Naive B cell (primary cell): Measurements from ENCODE around the gene DCUN1D1. TPM values are rescaled to one million over a fixed set of nuclear protein-coding genes. Genes with fewer than 3 reads are reported as not detected.

ENCODE experiments used
- ATAC-seq, 2 donors: fragments of 150-1000 bp; cut with Tn5 transposase; 2 replicates each; pipeline ENCODE4 v1.10.0; 2021; ENCODE audit warnings: low read depth in 2 of 2, mild to moderate bottlenecking in 2 of 2, moderate library complexity in 2 of 2
- DNase-seq: peaks from one replicate; pipeline ENCODE4 v3.0.0; 2022
- H3K27ac Mint-ChIP-seq, 6 donors: one replicate each; pipeline ENCODE4 v1.8.0; 2020 to 2022; ENCODE audit warnings: mild to moderate bottlenecking in 6 of 6, mixed read lengths in 6 of 6, moderate library complexity in 5 of 6, inconsistent platforms in 2 of 6
- H3K27me3 Mint-ChIP-seq, 3 donors: one replicate each; pipeline ENCODE4 v1.8.0; 2021 to 2022; ENCODE audit warnings: mixed read lengths in 3 of 3, mild to moderate bottlenecking in 1 of 3
- H3K36me3 Mint-ChIP-seq, 2 donors: one replicate each; pipeline ENCODE4 v1.8.0; 2020 to 2022; ENCODE audit warnings: mixed read lengths in 2 of 2, inconsistent platforms in 1 of 2, mild to moderate bottlenecking in 1 of 2
- H3K4me1 Mint-ChIP-seq, 3 donors: one replicate each; pipeline ENCODE4 v1.8.0; 2020 to 2022; ENCODE audit warnings: mixed read lengths in 3 of 3, inconsistent platforms in 1 of 3, mild to moderate bottlenecking in 1 of 3, moderate library complexity in 1 of 3
- H3K4me3 Mint-ChIP-seq, 8 donors: one replicate each; pipeline ENCODE4 v1.8.0; 2020 to 2022; ENCODE audit warnings: mild to moderate bottlenecking in 8 of 8, mixed read lengths in 8 of 8, moderate library complexity in 8 of 8, inconsistent platforms in 2 of 8
- H3K9me3 Mint-ChIP-seq, 7 donors: one replicate each; pipeline ENCODE4 v1.8.0; 2020 to 2022; ENCODE audit warnings: mixed read lengths in 7 of 7, mild to moderate bottlenecking in 5 of 7, inconsistent platforms in 2 of 7, moderate library complexity in 1 of 7
- polyA plus RNA-seq, 6 donors: library from polyadenylated mRNA; unstranded; fragments of 300-500 nt; fragmentation: Illumina TruSeq; gene quantifications; one replicate each; pipeline ENCODE4 v1.2.3, GENCODE V29; 2021; ENCODE audit warnings: low read depth in 6 of 6

Gene DCUN1D1
- polyA plus RNA-seq, 6 donors from 2014 or later, result 19.0 to 29.6 (median 24.6) TPM

DNA sequence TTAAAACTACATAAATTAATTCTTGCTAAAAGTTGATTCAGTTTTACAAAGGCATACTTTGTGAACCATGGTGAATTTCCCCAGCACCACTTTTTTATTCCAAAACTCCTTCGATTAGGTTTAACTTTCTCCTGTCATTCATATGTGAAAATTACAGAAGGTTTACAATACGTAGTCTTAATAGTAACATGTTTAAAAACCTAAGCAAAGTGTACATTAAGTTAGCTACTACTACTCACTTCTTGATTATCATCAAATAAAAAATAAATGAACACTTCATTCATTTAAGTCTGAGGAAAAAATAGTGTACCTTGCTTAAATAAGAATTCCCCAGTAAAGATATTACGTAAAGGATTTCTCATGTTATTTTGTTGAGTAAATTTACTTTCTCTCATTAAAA lies 38.6 kb downstream of the DCUN1D1 start:
- no peak overlapping the region for H3K27ac Mint-ChIP-seq
- H3K27me3 Mint-ChIP-seq, result no peaks in the 10 kb centered on the region
- peaks cover 16 to 19% of the 10 kb centered on the region in 2 donors for H3K36me3 Mint-ChIP-seq

DNA sequence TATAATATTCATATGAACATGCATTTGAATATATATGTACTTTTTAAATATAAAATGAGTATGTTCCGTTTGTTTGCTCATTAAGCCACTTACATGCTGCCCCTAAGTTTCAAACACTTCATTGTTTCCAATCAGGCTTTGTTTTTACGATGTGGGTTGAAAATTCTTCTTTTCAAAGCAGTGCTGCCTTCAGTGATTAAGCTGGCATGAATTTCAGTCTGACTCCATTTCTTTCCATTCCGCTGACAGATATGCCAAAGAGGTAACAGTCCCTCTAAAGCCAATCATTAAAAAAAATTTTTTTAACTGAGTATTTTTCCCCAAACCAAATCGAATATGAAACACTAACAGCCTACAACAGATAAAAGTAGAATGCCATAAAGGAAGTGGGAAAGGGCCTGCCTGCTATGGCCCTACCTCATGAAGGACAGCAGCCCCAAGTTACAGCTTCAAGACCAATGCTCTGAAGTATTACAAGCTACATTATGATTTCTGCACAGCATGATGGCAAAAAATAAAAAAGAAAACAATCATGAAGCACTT lies 40.0 kb downstream of the DCUN1D1 start:
- H3K4me1 Mint-ChIP-seq, result peaks cover 0 to 12% (median 6%) of the 10 kb centered on the region in 3 donors
- DNase-seq (no peak), ATAC-seq (no peak)
- no peaks in the 10 kb centered on the region for H3K27me3 Mint-ChIP-seq
- no peak overlapping the region for H3K4me3 Mint-ChIP-seq
- H3K27ac Mint-ChIP-seq, result peak overlapping the region in 1 of 6 donors; percentile 16
- H3K36me3 Mint-ChIP-seq, result peaks cover 8 to 10% of the 10 kb centered on the region in 2 donors
- no peaks in the 10 kb centered on the region for H3K9me3 Mint-ChIP-seq

More for the DNA sequence above, 38.6 kb downstream of the DCUN1D1 start:
- Mint-ChIP-seq H3K4me1 (peaks cover 0 to 12% (median 6%) of the 10 kb centered on the region in 3 donors), H3K9me3 (no peaks in the 10 kb centered on the region), H3K4me3 (no peak overlapping the region)
- no peak for ATAC-seq
- DNase-seq, result no peak

DNA sequence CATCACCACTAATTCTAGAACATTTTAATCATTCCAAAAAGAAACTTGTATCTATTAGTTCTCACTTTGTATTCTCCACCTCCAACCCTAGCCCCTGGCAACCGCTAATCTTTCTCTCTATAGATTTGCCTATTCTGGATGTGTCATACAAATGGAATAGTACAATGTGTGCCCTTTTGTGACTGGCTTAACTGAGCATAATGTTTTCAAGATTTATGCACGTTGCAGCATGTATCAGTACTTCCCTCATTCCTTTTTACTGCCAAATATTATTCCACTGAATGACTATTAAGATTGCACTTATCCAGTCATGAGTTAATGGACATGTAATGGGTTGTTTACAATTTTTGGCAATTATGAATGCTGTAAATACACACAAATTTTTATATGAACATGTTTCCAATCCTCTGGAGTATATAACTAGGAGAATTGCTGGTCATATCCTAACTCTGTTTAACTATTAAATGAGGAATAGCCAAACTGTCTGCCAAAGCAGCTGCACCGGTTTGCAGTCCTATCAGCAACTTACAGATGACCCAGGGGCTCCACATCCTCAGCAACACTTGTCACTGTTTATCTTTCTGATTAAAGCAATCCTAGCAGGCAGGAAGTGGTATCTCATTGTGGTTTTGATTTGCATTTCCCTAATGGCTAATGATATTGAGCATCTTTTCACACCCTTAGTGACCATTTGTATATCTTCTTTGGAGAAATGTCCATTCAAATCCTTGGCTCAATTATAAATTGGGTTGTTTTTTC lies 42.9 kb downstream of the DCUN1D1 start:
- H3K9me3 Mint-ChIP-seq, result peaks cover 0 to 9% (median 5%) of the 10 kb centered on the region in 7 donors
- peak overlapping the region in 1 of 8 donors; percentile 57 for H3K4me3 Mint-ChIP-seq
- no peaks in the 10 kb centered on the region for H3K27me3 Mint-ChIP-seq
- peak overlapping the region in 1 of 6 donors; percentile 26 for H3K27ac Mint-ChIP-seq
- ATAC-seq (peak; percentile 25 to 27), DNase-seq (no peak)
- peaks cover 0 to under 1% of the 10 kb centered on the region in 2 donors for H3K36me3 Mint-ChIP-seq
- H3K4me1 Mint-ChIP-seq, result peaks cover 0 to 12% (median 6%) of the 10 kb centered on the region in 3 donors

GRCh38 chr3:182936918-182937285 lies 43.4 kb downstream of the DCUN1D1 start:
- H3K4me1 Mint-ChIP-seq, result peaks cover 0 to 12% (median 6%) of the 10 kb centered on the region in 3 donors
- H3K4me3 Mint-ChIP-seq, result no peak overlapping the region
- peaks cover 3 to 14% (median 11%) of the 10 kb centered on the region in 7 donors for H3K9me3 Mint-ChIP-seq
- H3K36me3 Mint-ChIP-seq, result peaks cover 4 to 6% of the 10 kb centered on the region in 2 donors
- no peaks in the 10 kb centered on the region for H3K27me3 Mint-ChIP-seq
- no peak overlapping the region for H3K27ac Mint-ChIP-seq
- ATAC-seq (no peak), DNase-seq (no peak)

DNA sequence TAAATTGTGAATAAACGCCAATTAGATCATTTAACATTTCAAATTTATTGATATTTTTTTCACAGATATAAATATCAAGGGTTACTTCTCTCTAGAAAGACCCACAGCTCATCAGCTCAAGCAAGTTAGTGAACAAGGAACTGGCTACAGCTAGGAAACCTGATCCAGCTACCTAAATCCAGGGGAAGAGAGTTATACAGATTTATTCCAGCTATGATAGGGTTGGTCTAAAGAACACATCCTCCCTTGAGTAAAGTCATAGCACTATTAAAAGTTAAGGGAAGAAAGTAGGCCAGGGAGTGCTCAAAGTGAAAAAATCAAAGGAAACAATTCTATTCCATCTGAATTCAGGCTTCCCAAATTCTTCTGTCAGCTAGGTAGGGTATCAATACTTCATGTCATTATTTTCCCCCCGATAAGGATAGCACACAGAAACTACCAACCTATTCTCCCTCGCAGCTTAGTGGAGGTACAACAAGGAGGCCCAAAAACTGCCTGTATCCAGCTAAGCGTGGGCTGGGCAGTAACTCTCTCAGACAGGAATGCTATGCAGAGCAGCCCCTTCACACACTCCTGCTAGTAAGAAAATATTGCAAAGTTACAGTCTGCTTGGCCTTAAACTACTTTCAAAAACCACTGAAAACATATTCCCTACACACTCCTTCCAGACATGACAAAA lies 44.0 kb downstream of the DCUN1D1 start:
- Mint-ChIP-seq H3K36me3 (peaks cover 8 to 9% of the 10 kb centered on the region in 2 donors), H3K4me1 (peaks cover 0 to 12% (median 6%) of the 10 kb centered on the region in 3 donors), H3K9me3 (peaks cover 3 to 16% (median 15%) of the 10 kb centered on the region in 7 donors), H3K27me3 (no peaks in the 10 kb centered on the region), H3K4me3 (no peak overlapping the region), H3K27ac (no peak overlapping the region)
- DNase-seq, result no peak
- no peak for ATAC-seq

- Mint-ChIP-seq H3K36me3 (peaks cover 8 to 9% of the 10 kb centered on the region in 2 donors), H3K27ac (peak overlapping the region in 1 of 6 donors; percentile 27), H3K9me3 (peaks cover 4 to 20% (median 16%) of the 10 kb centered on the region in 7 donors), H3K4me3 (no peak overlapping the region), H3K4me1 (peaks cover 0 to 12% (median 6%) of the 10 kb centered on the region in 3 donors), H3K27me3 (no peaks in the 10 kb centered on the region)
- no peak for DNase-seq
- no peak for ATAC-seq
These were observed 44.5 kb downstream of the DCUN1D1 start for GRCh38 chr3:182935803-182936202.

- DNase-seq (no peak), ATAC-seq (no peak)
- Mint-ChIP-seq H3K9me3 (peaks cover under 1 to 18% (median 5%) of the 10 kb centered on the region in 7 donors), H3K27ac (peak overlapping the region in 3 of 6 donors; percentile 11 to 62 (median 54)), H3K27me3 (no peaks in the 10 kb centered on the region), H3K36me3 (peaks cover 7 to 13% of the 10 kb centered on the region in 2 donors), H3K4me3 (peak overlapping the region in 2 of 8 donors; percentile 29 to 42), H3K4me1 (peaks cover 9 to 17% (median 15%) of the 10 kb centered on the region in 3 donors)
These were observed 54.4 kb downstream of the DCUN1D1 start for GRCh38 chr3:182925944-182926337.

GRCh38 chr3:182925330-182925943 lies 54.9 kb downstream of the DCUN1D1 start:
- ATAC-seq (no peak), DNase-seq (no peak)
- Mint-ChIP-seq H3K9me3 (peaks cover 0 to 16% (median 3%) of the 10 kb centered on the region in 7 donors), H3K36me3 (peaks cover 5 to 13% of the 10 kb centered on the region in 2 donors), H3K27ac (peak overlapping the region in 3 of 6 donors; percentile 3 to 54 (median 40)), H3K27me3 (no peaks in the 10 kb centered on the region), H3K4me3 (no peak overlapping the region), H3K4me1 (peaks cover 9 to 17% (median 15%) of the 10 kb centered on the region in 3 donors)

GRCh38 chr3:182921665-182922355 lies 58.5 kb downstream of the DCUN1D1 start:
- H3K27ac Mint-ChIP-seq, result peak overlapping the region in 1 of 6 donors; percentile 47
- H3K36me3 Mint-ChIP-seq, result peaks cover 0 to 19% of the 10 kb centered on the region in 2 donors
- no peaks in the 10 kb centered on the region for H3K27me3 Mint-ChIP-seq

DNA sequence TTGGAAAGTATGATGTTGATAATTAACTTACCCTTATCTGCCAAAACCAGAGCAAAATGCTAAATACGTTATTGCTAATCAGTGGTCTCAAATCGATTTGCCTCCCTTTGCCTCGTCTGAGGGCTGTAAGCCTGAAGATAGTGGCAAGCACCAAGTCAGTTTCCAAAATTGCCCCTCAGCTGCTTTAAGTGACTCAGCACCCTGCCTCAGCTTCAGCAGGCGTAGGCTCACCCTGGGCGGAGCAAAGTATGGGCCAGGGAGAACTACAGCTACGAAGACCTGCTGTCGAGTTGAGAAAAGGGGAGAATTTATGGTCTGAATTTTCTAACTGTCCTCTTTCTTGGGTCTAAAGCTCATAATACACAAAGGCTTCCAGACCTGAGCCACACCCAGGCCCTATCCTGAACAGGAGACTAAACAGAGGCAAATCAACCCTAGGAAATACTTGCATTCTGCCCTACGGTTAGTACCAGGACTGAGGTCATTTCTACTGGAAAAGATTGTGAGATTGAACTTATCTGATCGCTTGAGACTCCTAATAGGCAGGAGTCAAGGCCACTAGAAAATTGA lies 59.7 kb downstream of the DCUN1D1 start:
- Mint-ChIP-seq H3K4me1 (peaks cover 0 to 13% (median 9%) of the 10 kb centered on the region in 3 donors), H3K4me3 (no peak overlapping the region), H3K36me3 (peaks cover 0 to 20% of the 10 kb centered on the region in 2 donors), H3K9me3 (peaks cover 0 to 6% (median 0%) of the 10 kb centered on the region in 7 donors), H3K27me3 (no peaks in the 10 kb centered on the region), H3K27ac (peak overlapping the region in 1 of 6 donors; percentile 42)
- ATAC-seq, result no peak
- no peak for DNase-seq

More at GRCh38 chr3:182921665-182922355, 58.5 kb downstream of the DCUN1D1 start:
- DNase-seq, result no peak
- no peak for ATAC-seq
- Mint-ChIP-seq H3K4me3 (no peak overlapping the region), H3K4me1 (peaks cover 5 to 17% (median 15%) of the 10 kb centered on the region in 3 donors), H3K9me3 (peaks cover 0 to 12% (median 1%) of the 10 kb centered on the region in 7 donors)

- Mint-ChIP-seq H3K4me3 (no peak overlapping the region), H3K36me3 (peaks cover 0 to 16% of the 10 kb centered on the region in 2 donors), H3K9me3 (peaks cover 0 to 1% (median 0%) of the 10 kb centered on the region in 7 donors), H3K27ac (peak overlapping the region in 1 of 6 donors; percentile 28), H3K4me1 (peaks cover 0 to 6% (median 2%) of the 10 kb centered on the region in 3 donors), H3K27me3 (no peaks in the 10 kb centered on the region)
- no peak for ATAC-seq
- DNase-seq, result no peak
These were observed 60.4 kb downstream of the DCUN1D1 start for GRCh38 chr3:182919866-182920357.

- DNase-seq (no peak), ATAC-seq (no peak)
- peaks cover 0 to 7% of the 10 kb centered on the region in 2 donors for H3K36me3 Mint-ChIP-seq
- H3K27ac Mint-ChIP-seq, result no peak overlapping the region
- no peak overlapping the region for H3K4me3 Mint-ChIP-seq
- no peaks in the 10 kb centered on the region for H3K9me3 Mint-ChIP-seq
- H3K4me1 Mint-ChIP-seq, result peaks cover 0 to 4% (median 2%) of the 10 kb centered on the region in 3 donors
- H3K27me3 Mint-ChIP-seq, result no peaks in the 10 kb centered on the region
These were observed 63.2 kb downstream of the DCUN1D1 start for GRCh38 chr3:182917134-182917533.
